GM11168 (cell line): ENCODE results near the gene HTR2C.
"Not testable (repeated sequence)": the region's sequence is repeated elsewhere in the genome, so short reads cannot be mapped to it uniquely, and the experiment has no call there.

Experiments
- in situ Hi-C: fragments of 300-500 bp; cut with MboI; formaldehyde crosslinking; loops from one replicate; pipeline ENCODE4 v1.12.0; 2022; ENCODE audit warnings: low sequenced_read_pairs; ENCODE audit not compliant: unreplicated experiment

The HTR2C gene

GRCh38 chrX:114937090-114937489 is 353.2 kb downstream of the HTR2C start:
- in situ Hi-C loops, result not testable (repeated sequence)

GRCh38 chrX:114952696-114953095 is 368.8 kb downstream of the HTR2C start:
- in situ Hi-C loops, result no loop called here
